Neural progenitor cell (in vitro differentiated cells): ENCODE results near the gene GCK. TPM values are rescaled to one million over a fixed set of nuclear protein-coding genes. Genes with fewer than 3 reads are reported as not detected.

Experiments used
- DNase-seq: peaks from one replicate; pipeline ENCODE4 v3.0.0-alpha.2; 2016; ENCODE audit warnings: low spot score
- H2AFZ ChIP-seq: fragments of 200-600 bp; sonication (generic); replicated peaks from 2 replicates; pipeline ENCODE4 v1.6.1; 2016; ENCODE audit warnings: antibody characterized with exemption
- H3F3A ChIP-seq: fragments of 200-600 bp; sonication (generic); 2 replicates; pipeline ENCODE4 v1.6.1; 2016; ENCODE audit warnings: antibody characterized with exemption, low read depth
- H3K27ac ChIP-seq: fragments of 200-600 bp; sonication (generic); 2 replicates; pipeline ENCODE4 v1.5.1; 2016; ENCODE audit warnings: mild to moderate bottlenecking
- H3K27me3 ChIP-seq: fragments of 200-600 bp; sonication (generic); 2 replicates; pipeline ENCODE4 v1.6.1; 2016; ENCODE audit warnings: mild to moderate bottlenecking, moderate library complexity
- H3K36me3 ChIP-seq: fragments of 200-600 bp; sonication (generic); 2 replicates; pipeline ENCODE4 v1.5.1; 2016
- H3K4me1 ChIP-seq: fragments of 200-600 bp; sonication (generic); 2 replicates; pipeline ENCODE4 v1.6.1; 2016; ENCODE audit warnings: mixed run types
- H3K4me2 ChIP-seq: fragments of 200-600 bp; sonication (generic); 2 replicates; pipeline ENCODE4 v1.6.1; 2016
- H3K4me3 ChIP-seq: fragments of 200-600 bp; sonication (generic); 2 replicates; pipeline ENCODE4 v1.5.1; 2016
- H3K79me2 ChIP-seq: fragments of 200-600 bp; sonication (generic); 2 replicates; pipeline ENCODE4 v1.6.1; 2016; ENCODE audit warnings: low read depth
- H3K9ac ChIP-seq: fragments of 200-600 bp; sonication (generic); 2 replicates; pipeline ENCODE4 v1.6.1; 2016
- H3K9me3 ChIP-seq: fragments of 200-600 bp; sonication (generic); 2 replicates; pipeline ENCODE4 v1.5.1; 2016; ENCODE audit warnings: low read depth
- H4K20me1 ChIP-seq: fragments of 200-600 bp; sonication (generic); 2 replicates; pipeline ENCODE4 v1.6.1; 2016; ENCODE audit warnings: low read depth
- H3K27ac Mint-ChIP-seq: 3 replicates; pipeline ENCODE4 v1.8.0; 2021; ENCODE audit warnings: mixed read lengths
- H3K27me3 Mint-ChIP-seq: 2 replicates; pipeline ENCODE4 v1.8.0; 2022; ENCODE audit warnings: low read depth, mild to moderate bottlenecking, inconsistent platforms, moderate library complexity, mixed read lengths; ENCODE audit not compliant: insufficient read depth
- H3K36me3 Mint-ChIP-seq: 3 replicates; pipeline ENCODE4 v1.8.0; 2021; ENCODE audit warnings: mixed read lengths
- H3K4me1 Mint-ChIP-seq: 3 replicates; pipeline ENCODE4 v1.8.0; 2021; ENCODE audit warnings: mixed read lengths
- H3K4me3 Mint-ChIP-seq: 3 replicates; pipeline ENCODE4 v1.8.0; 2021; ENCODE audit warnings: mild to moderate bottlenecking, moderate library complexity, mixed read lengths
- H3K9me3 Mint-ChIP-seq: 3 replicates; pipeline ENCODE4 v1.8.0; 2020; ENCODE audit warnings: mixed read lengths
- EZH2 ChIP-seq: fragments of 200-600 bp; sonication (generic); IDR thresholded peaks from 2 replicates; pipeline ENCODE4 v1.6.1; 2017; ENCODE audit warnings: antibody characterized with exemption, mild to moderate bottlenecking, moderate library complexity
- EZH2phosphoT487 ChIP-seq: fragments of 200-600 bp; sonication (generic); IDR thresholded peaks from 2 replicates; pipeline ENCODE4 v1.6.1; 2017; ENCODE audit warnings: antibody characterized with exemption
- total RNA-seq: library from RNA; depleted of rRNA; stranded (reverse); fragments of >200 nt; gene quantifications from 2 replicates; pipeline ENCODE4 v1.2.3, GENCODE V29; 2015; ENCODE audit warnings: low replicate concordance
- TF ChIP-seq, protein P1 (sequence below): fragments of 200-600 bp; sonication (generic); IDR thresholded peaks from 2 replicates; pipeline ENCODE4 v1.5.1; 2017; ENCODE audit warnings: antibody characterized with exemption, mild to moderate bottlenecking

Gene GCK
- total RNA-seq, 1 donor from 2014 or later: not detected

DNA sequence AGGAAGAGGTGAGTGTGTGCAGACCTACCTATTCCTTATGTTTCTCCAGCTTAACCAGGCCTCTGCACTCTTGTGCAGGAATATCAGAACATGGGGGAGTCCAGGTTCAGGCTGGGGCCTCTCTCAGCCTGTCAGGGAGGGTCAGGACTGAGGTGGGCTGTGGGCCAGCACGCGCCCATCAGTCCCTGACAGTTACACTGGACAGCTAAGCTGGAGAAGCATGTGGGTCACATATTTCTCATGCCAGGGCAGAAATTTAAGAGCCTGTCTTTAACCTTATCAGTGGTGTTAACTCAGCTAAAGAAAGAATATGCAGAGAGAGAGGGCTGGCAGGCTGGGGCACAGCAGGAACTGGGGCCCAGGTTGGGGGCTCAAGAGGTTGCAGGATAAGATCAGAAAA, 57.2 kb downstream of the GCK start:
- Histone ChIP-seq H3K27ac (no peak overlapping the region), H3K9ac (no peak overlapping the region), H3K4me1 (no peaks in the 10 kb centered on the region), H3K4me3 (no peak overlapping the region), H3K27me3 (no peaks in the 10 kb centered on the region), H3F3A (no peaks in the 10 kb centered on the region), H3K36me3 (no peaks in the 10 kb centered on the region), H4K20me1 (no peaks in the 10 kb centered on the region), H3K4me2 (no peak overlapping the region), H3K79me2 (no peaks in the 10 kb centered on the region), H2AFZ (no peak overlapping the region), H3K9me3 (no peaks in the 10 kb centered on the region)
- Mint-ChIP-seq H3K4me1 (peaks cover 8% of the 10 kb centered on the region), H3K27me3 (peaks cover 2% of the 10 kb centered on the region), H3K36me3 (no peaks in the 10 kb centered on the region), H3K9me3 (peaks cover 3% of the 10 kb centered on the region), H3K27ac (peak overlapping the region; percentile 57), H3K4me3 (no peak overlapping the region)
- no peak for DNase-seq
- TF ChIP-seq, protein P1, sequence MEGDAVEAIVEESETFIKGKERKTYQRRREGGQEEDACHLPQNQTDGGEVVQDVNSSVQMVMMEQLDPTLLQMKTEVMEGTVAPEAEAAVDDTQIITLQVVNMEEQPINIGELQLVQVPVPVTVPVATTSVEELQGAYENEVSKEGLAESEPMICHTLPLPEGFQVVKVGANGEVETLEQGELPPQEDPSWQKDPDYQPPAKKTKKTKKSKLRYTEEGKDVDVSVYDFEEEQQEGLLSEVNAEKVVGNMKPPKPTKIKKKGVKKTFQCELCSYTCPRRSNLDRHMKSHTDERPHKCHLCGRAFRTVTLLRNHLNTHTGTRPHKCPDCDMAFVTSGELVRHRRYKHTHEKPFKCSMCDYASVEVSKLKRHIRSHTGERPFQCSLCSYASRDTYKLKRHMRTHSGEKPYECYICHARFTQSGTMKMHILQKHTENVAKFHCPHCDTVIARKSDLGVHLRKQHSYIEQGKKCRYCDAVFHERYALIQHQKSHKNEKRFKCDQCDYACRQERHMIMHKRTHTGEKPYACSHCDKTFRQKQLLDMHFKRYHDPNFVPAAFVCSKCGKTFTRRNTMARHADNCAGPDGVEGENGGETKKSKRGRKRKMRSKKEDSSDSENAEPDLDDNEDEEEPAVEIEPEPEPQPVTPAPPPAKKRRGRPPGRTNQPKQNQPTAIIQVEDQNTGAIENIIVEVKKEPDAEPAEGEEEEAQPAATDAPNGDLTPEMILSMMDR: no peak
- TF ChIP-seq EZH2phosphoT487 (no peak), EZH2 (no peak)

DNA sequence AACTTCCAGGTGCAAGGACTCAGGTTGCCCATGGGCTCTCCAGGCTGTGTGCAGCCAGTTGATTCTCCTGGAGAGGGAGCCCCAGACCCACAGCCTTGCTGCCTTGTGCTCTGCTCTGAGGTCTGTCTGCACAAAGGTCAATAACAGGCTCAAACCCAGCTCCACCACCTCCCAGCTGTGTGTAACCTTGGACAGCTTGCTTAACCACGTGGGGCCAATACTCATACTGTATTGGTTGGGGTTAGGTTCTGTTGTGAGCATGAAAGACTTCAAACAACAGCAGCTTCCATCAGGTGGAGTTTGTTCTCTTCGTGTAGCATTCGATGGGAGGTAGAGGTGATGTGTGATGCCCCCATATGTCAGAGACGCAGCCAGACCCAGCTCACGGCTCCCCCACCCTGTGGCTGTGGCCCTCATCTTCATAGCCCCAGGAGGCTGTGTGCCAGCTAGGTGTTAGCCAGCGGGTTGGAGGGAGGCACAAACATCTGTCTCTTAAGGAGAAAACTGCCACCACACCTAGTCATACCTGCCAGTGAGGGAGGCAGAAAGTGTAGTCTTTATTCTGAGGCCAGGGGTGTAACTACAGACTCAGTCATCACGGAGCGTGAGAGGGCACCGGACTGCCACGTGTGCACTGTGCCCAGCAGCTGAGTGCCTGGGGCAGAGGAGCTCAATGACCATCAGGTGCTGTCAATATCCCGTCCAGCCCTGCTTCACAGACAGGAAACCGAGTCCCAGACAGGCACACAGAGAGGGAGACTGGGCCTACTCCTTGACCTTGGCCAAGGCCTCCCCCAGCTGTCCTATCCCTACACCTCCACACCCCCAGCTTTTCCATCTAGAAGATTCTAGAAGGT, 57.8 kb downstream of the GCK start:
- H4K20me1 ChIP-seq: no peaks in the 10 kb centered on the region
- no peak overlapping the region for H3K27ac ChIP-seq
- no peaks in the 10 kb centered on the region for H3K79me2 ChIP-seq
- H3K9ac ChIP-seq: no peak overlapping the region
- no peak overlapping the region for H3K4me3 ChIP-seq
- H3K4me3 Mint-ChIP-seq: no peak overlapping the region
- no peaks in the 10 kb centered on the region for H3K4me1 ChIP-seq
- H2AFZ ChIP-seq: no peak overlapping the region
- H3F3A ChIP-seq: no peaks in the 10 kb centered on the region
- H3K27me3 Mint-ChIP-seq: peaks cover 2% of the 10 kb centered on the region
- H3K9me3 ChIP-seq: no peaks in the 10 kb centered on the region
- peak overlapping the region; percentile 57 for H3K27ac Mint-ChIP-seq
- no peak overlapping the region for H3K4me2 ChIP-seq
- H3K27me3 ChIP-seq: no peaks in the 10 kb centered on the region
- peak; percentile 48 for DNase-seq
- H3K9me3 Mint-ChIP-seq: peaks cover 7% of the 10 kb centered on the region
- H3K4me1 Mint-ChIP-seq: peaks cover 8% of the 10 kb centered on the region
- TF ChIP-seq, protein P1: peak; percentile 49
- no peak for TF ChIP-seq EZH2
- no peak for TF ChIP-seq EZH2phosphoT487
- no peaks in the 10 kb centered on the region for H3K36me3 Mint-ChIP-seq
- no peaks in the 10 kb centered on the region for H3K36me3 ChIP-seq

DNA sequence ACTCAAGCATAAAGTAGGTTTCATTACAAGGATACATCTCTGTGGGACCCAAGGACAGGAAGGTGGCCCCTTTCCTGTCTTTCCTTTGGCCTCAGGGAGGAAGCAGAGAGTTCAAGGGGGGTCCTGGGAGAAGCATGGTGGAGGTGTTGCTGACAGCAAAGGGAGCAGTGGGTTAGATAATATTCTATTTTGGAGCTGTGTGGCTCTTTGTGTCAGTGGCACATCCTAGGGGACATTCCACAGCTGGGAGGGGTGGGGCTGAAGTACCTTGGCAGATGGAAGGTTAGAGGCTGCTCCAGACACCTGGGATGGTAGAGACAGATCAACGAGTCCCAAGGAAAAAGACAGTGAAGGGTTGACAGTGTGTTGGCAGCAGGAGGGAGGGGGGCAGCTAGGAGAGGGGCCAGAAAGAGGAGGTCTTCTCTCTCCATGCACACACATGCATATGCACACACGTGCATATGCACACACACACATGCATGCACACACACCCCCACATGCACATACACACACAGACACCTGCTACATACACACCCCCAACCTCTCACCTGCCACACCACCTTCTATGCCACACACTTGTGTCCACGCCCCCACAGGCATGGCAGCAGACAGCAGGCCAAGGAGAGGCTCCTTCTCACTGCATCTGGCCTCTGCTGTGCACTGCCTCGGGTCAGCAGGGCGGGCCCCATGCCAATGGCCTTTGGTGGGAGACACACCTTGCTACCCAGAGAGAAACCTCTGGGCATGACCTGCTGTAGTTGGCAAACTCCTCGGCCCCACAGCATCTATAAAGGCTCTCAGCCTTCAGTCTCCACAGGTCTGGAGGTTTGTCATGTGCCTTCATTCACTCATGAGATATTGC, 60.3 kb downstream of the GCK start:
- Histone ChIP-seq H3K9me3 (no peaks in the 10 kb centered on the region), H4K20me1 (no peaks in the 10 kb centered on the region), H2AFZ (no peak overlapping the region), H3K27ac (no peak overlapping the region), H3F3A (peaks cover 3% of the 10 kb centered on the region), H3K4me1 (no peaks in the 10 kb centered on the region), H3K27me3 (peaks cover 16% of the 10 kb centered on the region), H3K79me2 (no peaks in the 10 kb centered on the region), H3K4me3 (no peak overlapping the region), H3K4me2 (no peak overlapping the region), H3K36me3 (no peaks in the 10 kb centered on the region), H3K9ac (no peak overlapping the region)
- TF ChIP-seq, protein P1: no peak
- TF ChIP-seq EZH2phosphoT487 (no peak), EZH2 (no peak)
- DNase-seq: no peak
- H3K36me3 Mint-ChIP-seq: no peaks in the 10 kb centered on the region
- H3K27ac Mint-ChIP-seq: peak overlapping the region; percentile 80
- H3K27me3 Mint-ChIP-seq: peaks cover 4% of the 10 kb centered on the region
- peaks cover 12% of the 10 kb centered on the region for H3K4me1 Mint-ChIP-seq
- no peak overlapping the region for H3K4me3 Mint-ChIP-seq
- H3K9me3 Mint-ChIP-seq: peaks cover 7% of the 10 kb centered on the region
